Effector CD4-positive, alpha-beta T cell (primary cell): Measurements from ENCODE around the gene WASF1. TPM values are rescaled to one million over a fixed set of nuclear protein-coding genes. Genes with fewer than 3 reads are reported as not detected.

ENCODE experiments used
- DNase-seq: peaks from one replicate; pipeline ENCODE4 v3.0.0-alpha.2; 2020
- total RNA-seq: gene quantifications from one replicate; lab custom pipeline; 2026; lab: John Stamatoyannopoulos, UW

WASF1 gene
- not detected for total RNA-seq

DNA sequence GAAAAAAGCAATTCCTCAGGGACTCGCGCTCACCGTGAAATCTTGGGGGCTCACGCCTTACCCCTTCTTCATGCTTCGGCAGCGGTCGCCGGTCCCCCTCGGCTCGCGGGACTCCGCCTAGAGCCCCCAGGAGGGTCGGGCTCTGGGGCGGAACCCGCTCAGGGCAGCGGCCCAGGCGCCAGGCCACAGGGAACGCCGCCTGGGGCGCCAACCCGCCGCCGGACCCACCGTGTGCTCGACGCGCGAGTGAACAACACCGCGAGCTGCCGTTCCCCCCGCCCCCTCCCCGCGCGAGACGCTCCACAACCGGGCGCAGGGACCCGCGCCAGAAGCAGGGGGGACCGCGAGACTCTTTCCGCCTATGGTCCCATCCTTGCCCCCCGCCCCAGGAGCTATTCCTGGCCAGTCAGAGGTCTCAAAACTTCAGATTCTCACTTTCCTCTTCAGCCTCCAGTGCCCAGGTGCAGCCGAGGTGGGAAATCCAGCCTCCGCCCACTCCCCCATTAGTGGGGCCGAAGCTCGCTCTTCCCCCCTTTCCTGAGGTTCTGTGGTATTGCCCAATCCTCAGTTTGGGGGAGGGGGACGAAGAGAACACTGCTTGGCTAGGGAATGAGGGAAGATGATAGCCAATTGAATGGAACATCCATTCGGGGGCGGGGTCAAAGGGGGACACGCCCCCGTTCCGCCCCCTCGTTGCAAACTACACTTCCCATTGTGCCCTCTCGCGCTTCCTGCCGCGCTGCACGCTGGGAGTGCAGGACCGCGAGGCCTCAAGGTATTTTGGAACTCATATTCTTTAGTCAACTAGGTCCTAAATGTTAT, at the start of gene WASF1:
Gene WASF1, minus strand, starts transcription at position 265 of the 822 bp plus-strand sequence. CDS start 52,069 bp downstream, outside the sequence.
- peak; percentile 89 for DNase-seq

- DNase-seq = no peak
These were observed 46.8 kb upstream of the WASF1 start for GRCh38 chr6:110226261-110226660.

GRCh38 chr6:110221738-110222137, 42.3 kb upstream of the WASF1 start:
- DNase-seq = no peak

- DNase-seq = no peak
These were observed 37.8 kb upstream of the WASF1 start for GRCh38 chr6:110217266-110217665.

GRCh38 chr6:110216140-110216539, 36.7 kb upstream of the WASF1 start:
- no peak for DNase-seq

GRCh38 chr6:110214338-110214737, 34.9 kb upstream of the WASF1 start:
- DNase-seq = no peak

DNA sequence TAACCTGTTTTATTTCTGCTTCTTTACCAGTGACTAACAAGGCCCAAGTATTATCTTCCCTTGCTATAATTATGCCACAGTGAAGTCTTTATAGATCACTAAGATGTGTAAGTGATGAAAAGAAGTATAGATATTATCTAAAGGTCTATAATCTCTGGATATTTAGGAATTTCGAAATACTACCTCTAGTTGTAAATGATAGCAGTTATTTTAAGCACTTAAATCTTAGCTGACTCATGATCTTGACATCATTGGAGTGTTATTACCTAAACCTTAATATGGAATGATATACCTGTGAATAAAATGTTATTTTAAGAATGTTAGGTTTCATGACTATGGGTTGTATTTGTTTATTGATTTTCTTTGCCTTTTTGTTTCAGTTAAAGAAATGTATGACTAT, 32.3 kb upstream of the WASF1 start:
- DNase-seq = no peak

- no peak for DNase-seq
These were observed 28.2 kb upstream of the WASF1 start for GRCh38 chr6:110207652-110208051.

GRCh38 chr6:110201151-110201884, 21.8 kb upstream of the WASF1 start:
- DNase-seq = no peak

GRCh38 chr6:110198561-110198960, 19.1 kb upstream of the WASF1 start:
- no peak for DNase-seq

DNA sequence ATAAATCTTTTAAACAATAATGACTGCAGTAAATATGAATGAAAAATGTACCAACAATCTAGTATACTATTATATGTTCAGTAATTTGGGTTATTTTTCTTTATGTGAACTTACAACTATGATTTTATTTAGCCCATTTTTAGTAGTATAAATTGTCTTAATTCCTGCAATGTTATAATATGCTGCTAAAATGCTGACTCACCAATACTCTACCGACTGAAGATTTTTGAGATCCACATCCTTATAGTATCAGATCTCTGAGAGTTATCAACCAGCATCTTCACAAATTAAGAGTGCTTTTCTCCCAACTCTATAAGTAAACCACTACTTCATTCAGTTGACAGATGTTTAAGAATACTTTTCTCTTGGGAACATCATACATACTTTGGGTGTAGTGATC, 17.4 kb upstream of the WASF1 start:
- no peak for DNase-seq

DNA sequence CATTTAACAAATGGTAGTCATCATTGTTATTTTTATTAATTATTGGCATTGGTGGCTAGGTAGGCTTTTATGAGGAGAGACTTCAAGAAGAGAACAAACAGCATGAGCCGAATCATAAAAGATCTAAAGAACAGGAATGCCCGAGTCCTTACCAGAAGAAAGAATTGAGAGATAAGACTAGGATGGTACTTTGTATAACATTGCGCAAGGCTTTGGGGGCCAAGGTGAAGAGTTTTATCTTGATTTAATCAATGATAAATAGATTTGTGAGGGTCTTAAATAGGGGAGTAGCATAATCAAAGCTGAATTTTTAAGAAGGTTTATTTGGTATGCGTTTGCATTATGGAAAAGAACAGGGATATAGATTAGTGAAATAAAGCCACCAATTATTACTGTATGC, 16.2 kb upstream of the WASF1 start:
- no peak for DNase-seq

GRCh38 chr6:110191477-110191876, 12.0 kb upstream of the WASF1 start:
- DNase-seq = no peak

DNA sequence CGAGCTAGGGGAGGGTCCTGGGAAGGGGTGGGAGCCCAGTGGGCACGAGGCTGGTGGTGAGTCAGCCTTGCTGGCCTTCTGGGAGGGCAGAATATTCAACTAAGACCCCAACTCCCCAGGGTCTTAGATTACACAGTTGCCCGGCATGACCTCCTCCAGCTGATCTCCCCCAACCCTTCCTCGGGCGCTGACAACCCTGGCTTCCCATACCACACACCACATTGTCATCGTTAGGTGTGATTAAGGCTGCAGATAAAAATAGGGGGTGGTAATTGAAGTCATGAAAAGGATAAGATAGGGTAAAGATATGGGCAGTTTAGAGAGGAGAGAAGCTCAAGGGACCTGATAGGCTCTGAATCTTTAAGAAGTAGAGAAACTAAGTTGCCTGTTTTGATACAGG, 11.3 kb upstream of the WASF1 start:
- no peak for DNase-seq

- DNase-seq = no peak
These were observed 9.3 kb upstream of the WASF1 start for GRCh38 chr6:110188791-110189190.

GRCh38 chr6:110185879-110186278, 6.4 kb upstream of the WASF1 start:
- no peak for DNase-seq

- DNase-seq = no peak
These were observed 3.9 kb upstream of the WASF1 start for GRCh38 chr6:110183292-110183885.

GRCh38 chr6:110181131-110182030, 1.9 kb upstream of the WASF1 start:
- no peak for DNase-seq

- peak; percentile 56 for DNase-seq
These were observed 948 bp upstream of the WASF1 start, which contains the start of gene CDC40 for GRCh38 chr6:110180228-110181008. Gene CDC40, plus strand, starts transcription at chr6:110180427. Its CDS starts 18 bp downstream, at chr6:110180445.

DNA sequence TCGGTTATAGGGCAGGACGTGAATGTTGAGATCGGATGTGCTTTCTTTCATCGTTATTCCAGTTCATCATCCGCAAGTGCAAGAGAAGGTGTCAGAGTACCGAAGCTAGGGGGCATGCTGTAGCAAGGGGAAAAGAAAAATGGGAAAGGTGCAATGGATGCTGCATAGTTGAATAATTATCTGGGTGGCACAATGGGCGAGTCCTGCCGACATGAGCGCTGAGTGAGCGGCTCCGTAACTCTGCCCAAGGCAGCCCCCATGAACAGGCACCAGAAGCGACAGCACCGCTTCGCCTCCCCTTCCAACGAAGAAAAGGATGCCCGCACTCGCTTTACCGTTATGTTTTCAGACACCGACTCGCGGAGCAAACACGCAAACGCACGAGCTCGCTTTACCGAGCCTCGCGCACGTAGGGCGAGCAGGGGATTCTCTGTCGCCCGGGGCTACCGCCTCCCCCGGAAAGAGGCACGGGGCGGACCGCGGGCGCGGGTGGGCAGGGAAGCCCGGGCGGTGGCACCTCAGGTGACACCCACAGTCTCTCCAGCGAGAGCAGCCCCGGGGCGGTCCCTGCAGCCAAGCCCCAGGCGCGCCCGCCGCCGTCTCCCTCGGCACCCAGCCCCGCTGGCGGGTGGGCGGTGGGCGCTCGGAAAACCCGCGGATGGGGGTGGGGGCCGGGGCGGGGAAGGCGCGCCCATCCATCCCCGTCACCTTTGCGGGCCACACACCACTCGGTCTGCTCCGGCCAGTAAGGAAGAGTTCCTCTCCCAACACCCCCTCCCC, 654 bp downstream of the WASF1 start:
- peak; percentile 68 for DNase-seq
